Kidney tubule cell (primary cell): ENCODE measurements around the gene DNPEP.

Experiments
- DNase-seq: peaks from one replicate; pipeline ENCODE4 v3.0.0-alpha.2; 2018; ENCODE audit warnings: low spot score

Gene DNPEP

DNA sequence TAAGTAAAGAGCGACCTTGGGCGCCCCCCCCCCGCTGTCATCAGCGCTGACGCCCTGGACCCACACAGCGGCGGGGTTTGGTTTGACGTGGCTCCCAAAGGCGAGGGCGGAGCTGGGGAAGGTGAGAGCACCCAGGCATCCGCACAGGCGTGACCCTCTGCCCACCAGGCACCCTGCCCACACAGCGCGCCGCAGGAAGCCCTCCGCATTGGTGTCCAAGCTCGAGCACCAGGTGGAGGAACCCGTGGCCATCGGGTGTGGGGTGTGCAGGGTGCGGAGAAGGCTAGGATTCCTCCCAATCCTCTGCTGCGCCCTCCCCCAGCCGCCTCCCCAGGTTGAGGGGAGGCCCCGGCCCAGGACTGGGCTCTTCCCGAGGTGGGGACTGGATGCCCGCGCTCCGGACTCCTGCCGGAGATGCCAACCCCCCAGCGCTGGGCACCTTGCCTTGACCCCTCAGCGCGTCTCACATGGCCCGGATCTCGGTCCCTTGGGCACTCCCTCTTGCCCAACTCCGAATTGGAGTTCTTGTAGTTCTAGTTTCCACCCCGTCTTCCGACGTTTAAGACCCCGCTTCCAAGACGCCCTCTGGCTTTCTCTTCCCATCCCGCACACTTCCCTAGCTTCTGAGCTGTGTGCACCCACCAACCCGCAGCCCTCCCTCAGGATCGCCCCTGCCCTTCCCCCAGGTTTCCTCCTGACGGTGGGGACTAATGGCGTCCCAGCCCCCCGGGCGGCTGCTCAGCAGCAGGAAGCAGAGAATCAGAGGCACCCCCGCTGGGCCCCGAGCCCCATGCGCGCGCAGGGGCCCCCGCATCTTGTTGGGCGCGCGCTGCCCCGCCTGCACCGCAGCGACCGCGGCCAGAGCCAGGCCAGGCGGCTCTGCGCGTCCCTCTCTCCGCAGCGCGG, 29.3 kb downstream of the DNPEP start:
- no peak for DNase-seq

DNA sequence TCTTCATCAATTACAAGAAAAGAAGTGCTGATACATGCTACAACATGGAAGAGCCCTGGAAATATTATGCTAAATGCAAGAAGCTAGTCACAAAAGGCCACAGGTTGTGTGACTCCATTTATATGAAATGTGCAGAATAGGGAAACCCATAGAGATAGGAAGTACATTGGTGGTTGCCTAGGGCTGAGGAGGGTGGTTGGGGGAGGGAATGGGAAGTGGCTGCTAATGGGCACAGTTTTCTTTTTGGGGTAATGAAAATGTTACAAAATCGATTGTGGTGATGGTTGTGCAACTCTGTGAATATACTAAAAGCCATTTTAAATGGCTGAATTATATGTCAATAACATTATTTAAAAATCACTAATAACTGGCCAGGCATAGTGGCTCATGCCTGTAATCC, 30.9 kb downstream of the DNPEP start:
- no peak for DNase-seq

GRCh38 chr2:219354582-219354981, 33.1 kb downstream of the DNPEP start:
- no peak for DNase-seq

GRCh38 chr2:219353129-219353528, 34.6 kb downstream of the DNPEP start:
- DNase-seq: no peak

DNA sequence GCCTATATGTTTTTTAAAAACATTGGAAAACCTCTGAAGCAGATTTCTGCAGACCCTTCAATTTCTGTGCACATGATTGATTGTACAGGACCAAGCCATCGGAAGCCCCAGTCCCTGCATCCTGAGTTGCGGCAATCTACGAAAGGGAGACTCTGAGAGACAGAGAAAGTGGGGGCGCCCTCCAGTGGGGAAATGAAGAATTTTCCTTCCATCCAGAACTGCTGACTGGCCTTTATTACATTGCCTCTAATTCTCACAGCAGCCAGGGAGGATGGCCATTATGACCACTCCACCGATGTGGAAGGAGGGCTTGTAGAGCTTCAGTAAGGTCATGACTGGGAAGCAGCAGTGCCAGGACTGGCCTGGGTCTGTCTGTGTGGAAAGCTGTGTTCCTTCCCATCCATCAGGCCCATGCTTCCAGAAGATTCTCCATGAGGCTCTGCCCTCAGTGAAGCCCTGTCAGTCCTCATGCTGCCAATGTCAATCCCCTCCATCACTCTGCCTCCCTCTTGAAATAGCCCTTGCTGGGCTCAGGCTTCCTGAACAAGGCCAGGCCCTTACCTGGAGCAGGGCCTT, 35.2 kb downstream of the DNPEP start:
- DNase-seq: peak; percentile 61

DNA sequence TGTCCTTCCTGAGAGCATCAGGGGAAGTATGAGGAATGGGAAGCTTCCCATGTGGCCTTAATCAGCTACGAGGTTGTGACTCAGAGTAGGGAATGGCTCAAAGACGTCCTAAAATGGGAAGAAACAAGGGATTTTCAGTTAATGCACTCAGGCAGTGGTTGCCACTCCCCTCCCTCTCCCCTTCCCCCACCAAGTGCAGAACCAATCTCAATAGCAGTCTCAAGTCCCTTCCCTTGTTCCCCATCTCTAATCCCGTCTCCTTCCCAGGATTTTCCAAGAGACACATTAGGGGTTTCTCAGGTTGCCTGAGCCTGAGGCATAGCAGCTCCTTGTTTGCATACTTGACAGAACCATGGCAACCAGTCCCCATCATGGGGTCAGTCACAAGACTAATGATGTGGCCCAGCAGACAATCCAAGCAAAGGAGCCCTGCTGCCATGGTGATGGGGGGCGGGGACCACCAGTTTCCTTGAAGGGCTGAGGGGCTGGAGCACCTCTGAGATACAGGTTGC, 36.9 kb downstream of the DNPEP start:
- DNase-seq: peak; percentile 9

DNA sequence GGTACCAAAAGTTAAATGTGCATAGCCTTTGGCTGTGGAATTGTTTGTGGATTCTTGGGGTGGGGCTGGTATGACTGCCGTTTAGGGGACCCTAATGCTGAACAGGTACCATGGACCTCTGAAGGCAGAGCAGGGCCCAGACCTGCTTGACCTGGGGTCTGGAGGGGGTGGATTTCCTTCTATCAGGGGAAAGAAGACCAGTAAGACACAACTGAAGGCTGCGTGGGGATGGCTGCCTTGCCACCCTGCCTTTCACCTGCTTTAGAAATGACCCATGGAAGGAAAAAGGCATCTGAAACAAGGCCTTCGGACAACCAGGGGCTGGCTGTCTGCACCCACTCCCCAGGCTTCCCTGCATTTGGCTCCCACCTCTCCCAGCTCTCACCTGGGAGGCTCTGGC, 37.5 kb downstream of the DNPEP start:
- no peak for DNase-seq

GRCh38 chr2:219344751-219345430, 42.8 kb downstream of the DNPEP start:
- DNase-seq: peak; percentile 26

GRCh38 chr2:219335373-219335786, 52.3 kb downstream of the DNPEP start:
- DNase-seq: peak; percentile 42

DNA sequence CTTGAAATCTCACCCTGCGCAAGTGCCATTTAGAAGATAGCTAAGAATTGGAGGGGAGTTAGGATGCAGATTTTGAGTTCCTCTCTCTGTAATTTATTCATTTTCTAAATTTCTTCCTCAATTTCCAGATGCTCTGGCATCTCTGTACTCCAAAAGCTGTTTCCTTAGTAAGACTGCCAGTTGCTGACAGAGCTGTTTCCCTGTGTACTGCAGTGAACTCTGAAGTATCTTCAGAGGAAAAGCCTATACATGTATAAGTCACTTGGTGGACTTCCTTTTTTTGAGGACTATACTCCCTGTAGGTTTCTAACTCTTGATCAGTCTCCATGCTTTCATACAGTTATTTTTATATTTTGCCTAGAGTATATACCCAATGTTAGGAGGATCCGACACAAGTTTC, 53.6 kb downstream of the DNPEP start:
- DNase-seq: no peak

- DNase-seq: no peak
Measured at GRCh38 chr2:219332542-219332941, 55.2 kb downstream of the DNPEP start, which contains the start of gene RESP18. Gene RESP18 (minus strand): TSS chr2:219332744.

DNA sequence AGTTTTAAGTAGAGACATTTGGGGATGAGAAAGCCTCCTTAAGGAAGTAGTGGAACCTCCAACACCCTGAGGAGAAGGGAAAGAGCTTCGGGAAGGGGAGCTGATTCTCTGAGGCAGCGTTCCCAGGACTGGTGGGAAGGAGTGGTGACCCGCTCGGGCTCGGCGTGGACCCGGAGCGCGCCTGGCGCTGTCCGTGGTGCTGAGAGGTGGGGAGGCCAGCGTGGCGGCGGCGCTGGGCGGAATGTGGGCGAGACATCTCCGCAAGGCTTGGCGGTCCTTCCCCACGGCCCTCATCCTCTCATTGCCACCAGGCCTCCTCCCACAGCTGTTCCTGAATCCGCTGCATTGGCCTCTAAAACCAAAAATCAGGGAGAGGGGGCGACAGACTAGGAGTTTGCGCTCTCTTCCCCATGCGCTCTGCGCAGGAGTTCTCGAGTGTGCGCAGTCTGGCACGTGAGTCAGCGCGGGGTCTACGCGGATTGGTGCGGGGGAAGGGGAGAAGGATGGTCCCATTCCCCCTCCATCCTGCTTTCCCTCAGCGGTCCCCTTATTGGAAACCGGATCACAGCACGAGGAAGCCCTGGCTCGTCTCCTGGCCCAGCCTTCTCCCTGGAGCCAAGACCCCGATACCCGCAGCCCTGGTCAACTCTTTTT, 56.0 kb downstream of the DNPEP start:
- DNase-seq: no peak

DNA sequence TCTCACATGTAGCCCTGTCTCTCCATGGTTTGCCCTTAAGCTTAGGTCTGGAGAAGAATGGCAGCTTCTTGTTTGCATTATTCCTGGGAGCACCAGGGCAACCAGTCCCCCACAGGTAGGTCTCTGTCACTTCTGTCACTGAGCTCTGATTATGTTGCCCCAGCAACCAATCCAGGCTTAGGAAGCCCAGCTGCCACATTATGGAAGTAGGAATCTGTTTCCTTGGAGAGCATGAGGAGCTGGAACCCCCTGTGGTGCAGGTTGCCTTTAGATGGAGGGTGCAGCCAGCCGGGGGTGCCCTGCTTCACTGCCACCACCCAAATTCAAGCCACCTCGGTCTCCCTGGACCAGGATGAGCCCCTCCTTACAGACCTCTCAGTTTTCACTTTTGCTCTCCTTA, 60.0 kb downstream of the DNPEP start:
- no peak for DNase-seq

- DNase-seq: no peak
Measured at GRCh38 chr2:219325657-219326315, 61.9 kb downstream of the DNPEP start.

- DNase-seq: no peak
Measured at GRCh38 chr2:219325136-219325535, 62.6 kb downstream of the DNPEP start.

DNA sequence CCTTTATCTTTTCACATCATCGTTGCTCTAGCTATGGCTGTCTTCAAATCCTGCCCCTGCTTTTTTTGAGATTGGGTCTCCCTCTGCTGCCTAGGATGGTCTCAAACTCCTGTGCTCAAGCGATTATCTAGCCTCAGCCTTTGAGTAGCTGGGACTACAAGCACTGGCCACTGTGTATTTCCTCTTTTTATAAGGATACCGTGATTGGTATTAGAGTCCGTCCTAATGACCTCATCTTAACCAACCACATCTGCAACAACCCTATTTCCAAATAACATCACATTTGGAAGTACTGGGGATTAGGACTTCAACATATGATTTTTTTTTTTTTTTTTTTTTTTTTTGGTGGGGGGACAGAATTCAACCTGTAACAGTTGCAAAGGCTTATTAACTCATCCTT, 64.3 kb downstream of the DNPEP start:
- DNase-seq: no peak
